Astrocyte (in vitro differentiated cells and primary cell): ENCODE data around the gene EPS8.

Experiments used
- CTCF ChIP-seq: IDR thresholded peaks from 2 replicates; pipeline ENCODE4 v1.5.1; 2011; ENCODE audit warnings: low read depth, mild to moderate bottlenecking, inconsistent platforms, low read length, moderate library complexity; ENCODE audit not compliant: insufficient read depth
- EZH2 ChIP-seq: IDR thresholded peaks from 2 replicates; pipeline ENCODE4 v1.6.1; 2012; ENCODE audit warnings: mild to moderate bottlenecking, low read length, inconsistent platforms; ENCODE audit not compliant: insufficient read depth

- TF ChIP-seq CTCF (no peak), EZH2 (no peak)
Observed at GRCh38 chr12:15697201-15697600, 92.0 kb downstream of the EPS8 start.
